Fibroblast of skin of scalp (primary cell): ENCODE measurements around the gene TRAPPC5.

Experiments
- DNase-seq: peaks from one replicate; pipeline ENCODE4 v3.0.0-alpha.2; 2013

Gene TRAPPC5

DNA sequence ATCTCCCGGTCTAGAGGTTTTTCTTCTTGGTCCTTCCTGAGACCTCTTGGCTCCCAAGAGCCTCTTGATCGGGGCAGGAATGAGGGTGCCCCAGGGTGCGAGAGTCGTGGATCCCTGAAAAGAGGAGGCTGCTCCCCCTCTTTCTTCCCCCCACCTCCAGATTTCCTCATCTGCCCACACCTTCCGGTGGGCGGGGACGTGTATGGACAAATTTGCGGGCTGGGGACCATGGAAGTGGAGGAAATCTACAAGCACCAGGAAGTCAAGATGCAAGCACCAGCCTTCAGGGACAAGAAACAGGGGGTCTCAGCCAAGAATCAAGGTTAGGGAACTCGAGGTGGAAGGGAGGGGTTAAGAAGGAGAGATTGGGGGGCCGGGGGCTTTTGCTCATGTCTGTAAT, 3.8 kb upstream of the TRAPPC5 start, which contains the start of gene MCEMP1:
Gene MCEMP1, plus strand, starts transcription at position 237 of the 400 bp plus-strand sequence. Its CDS starts 31 bp downstream, at position 268.
- no peak for DNase-seq

GRCh38 chr19:7677669-7678311, 2.8 kb upstream of the TRAPPC5 start:
- DNase-seq: no peak

GRCh38 chr19:7678971-7679751, 1.5 kb upstream of the TRAPPC5 start:
- DNase-seq: no peak

DNA sequence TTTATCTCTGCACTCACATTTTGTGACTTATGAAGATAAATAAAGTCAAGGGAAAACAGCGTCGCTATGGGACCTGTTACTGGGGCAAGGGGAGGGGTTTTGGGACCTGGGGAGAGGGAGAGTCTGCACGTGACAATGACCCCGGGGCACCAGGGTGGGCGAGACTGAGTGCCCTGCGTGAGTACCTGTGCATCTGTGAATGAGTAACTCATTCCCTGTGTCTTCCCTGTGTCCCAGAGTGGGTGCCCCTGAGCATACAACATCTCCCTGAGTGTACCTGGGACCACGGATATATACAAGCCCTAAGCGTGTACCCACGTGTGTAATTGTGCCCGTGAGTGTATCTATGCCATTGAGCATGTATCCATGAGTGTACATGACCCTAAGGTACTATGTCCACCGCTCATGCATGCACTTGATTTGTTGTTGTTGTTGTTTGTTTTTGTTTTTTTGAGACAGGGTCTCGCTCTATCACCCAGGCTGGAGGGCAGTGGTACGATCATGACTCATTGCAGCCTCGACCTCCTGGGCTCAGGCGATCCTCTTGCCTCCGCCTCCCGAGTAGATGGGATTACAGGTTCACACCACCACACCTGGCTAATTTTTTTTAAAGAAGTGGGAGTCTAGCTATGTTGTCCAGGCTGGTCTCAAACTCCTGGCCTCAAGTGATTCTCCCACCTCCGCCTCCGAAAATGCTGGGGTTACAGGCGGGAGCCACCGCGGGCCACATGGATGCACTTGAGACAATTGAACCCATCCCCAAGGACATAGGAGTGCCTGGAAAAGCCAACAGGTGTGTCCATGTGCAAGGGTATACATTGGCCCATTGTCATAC, 645 bp upstream of the TRAPPC5 start:
- no peak for DNase-seq

- DNase-seq: peak; percentile 83
Observed at GRCh38 chr19:7681340-7682174, 924 bp downstream of the TRAPPC5 start.

GRCh38 chr19:7682175-7682855, 1.7 kb downstream of the TRAPPC5 start:
- DNase-seq: no peak

- DNase-seq: no peak
Observed at GRCh38 chr19:7685546-7686445, 5.2 kb downstream of the TRAPPC5 start.

- no peak for DNase-seq
Observed at GRCh38 chr19:7687177-7687576, 6.5 kb downstream of the TRAPPC5 start.

DNA sequence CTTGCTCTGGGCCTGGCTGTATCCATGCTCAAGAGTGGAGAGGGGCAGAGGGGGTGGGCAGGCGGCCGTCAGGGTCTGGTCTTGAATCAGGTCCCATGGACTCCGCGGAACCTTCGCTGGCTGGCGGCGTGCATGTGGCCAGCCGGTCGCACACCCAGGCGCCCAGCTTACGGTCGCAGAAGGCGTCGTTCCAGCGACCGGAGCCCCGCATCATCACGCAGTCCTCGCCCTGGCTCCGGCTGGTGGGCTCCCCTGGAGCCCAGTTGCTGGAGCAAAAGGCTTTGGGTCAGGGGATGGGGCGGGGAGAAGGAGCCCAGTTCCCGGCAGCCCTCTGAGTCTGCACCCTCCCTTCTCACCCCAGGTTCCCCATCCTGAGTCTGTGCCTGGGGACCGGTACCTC, 8.5 kb downstream of the TRAPPC5 start:
- no peak for DNase-seq

- DNase-seq: no peak
Observed at GRCh38 chr19:7690779-7691258, 10.2 kb downstream of the TRAPPC5 start.

DNA sequence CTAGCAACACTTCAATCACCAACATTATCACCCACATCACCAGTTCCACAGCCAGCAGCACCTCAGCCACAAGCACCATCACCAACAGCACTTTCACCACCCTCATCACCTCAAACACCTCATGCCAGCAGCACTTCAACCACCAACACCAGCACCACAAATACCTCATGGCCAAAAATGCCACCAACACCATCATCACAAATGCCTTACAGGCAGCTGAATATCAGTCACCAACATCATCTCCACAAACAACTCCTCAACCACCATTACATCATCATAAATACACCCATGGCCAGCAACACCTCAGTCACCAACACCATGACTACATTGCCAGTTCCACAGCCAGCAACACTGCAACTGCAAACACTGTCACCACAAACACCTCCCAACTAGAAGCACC, 10.9 kb downstream of the TRAPPC5 start:
- DNase-seq: no peak

GRCh38 chr19:7692417-7693088, 11.9 kb downstream of the TRAPPC5 start:
- no peak for DNase-seq

GRCh38 chr19:7694499-7694898, 13.9 kb downstream of the TRAPPC5 start:
- no peak for DNase-seq

DNA sequence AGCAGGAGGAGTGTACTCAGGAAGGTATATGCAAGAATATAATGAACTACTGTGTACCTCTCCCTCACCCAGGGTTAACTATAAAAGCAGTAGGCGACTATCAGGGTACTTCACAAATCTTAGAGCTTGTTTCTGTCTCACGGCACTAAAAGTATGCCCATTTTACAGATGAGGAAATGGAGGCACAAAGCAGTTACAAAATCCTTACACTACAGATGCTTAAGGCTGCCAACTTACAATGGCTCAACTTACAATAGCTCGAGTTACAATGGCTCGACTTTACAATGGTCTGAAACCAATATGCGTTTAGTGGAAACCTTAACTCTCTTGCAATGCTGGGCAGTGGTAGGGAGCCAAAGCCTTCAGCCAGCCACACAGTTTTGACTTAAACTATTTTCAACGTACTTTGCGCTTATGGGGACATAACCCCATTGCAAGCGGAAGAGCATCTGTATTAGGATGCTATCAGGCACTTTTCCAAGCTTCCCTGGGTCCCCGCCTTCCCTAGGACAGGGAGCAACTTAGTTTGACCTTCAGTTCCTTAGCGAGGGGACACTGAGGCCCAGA, 17.2 kb downstream of the TRAPPC5 start:
- DNase-seq: no peak

GRCh38 chr19:7698583-7698982, 17.9 kb downstream of the TRAPPC5 start:
- no peak for DNase-seq

GRCh38 chr19:7699003-7699402, 18.4 kb downstream of the TRAPPC5 start:
- DNase-seq: no peak

GRCh38 chr19:7699417-7700401, 19.1 kb downstream of the TRAPPC5 start:
- DNase-seq: no peak

- no peak for DNase-seq
Observed at GRCh38 chr19:7701049-7701653, 20.5 kb downstream of the TRAPPC5 start.
